Right lobe of liver (tissue), 6 donors: ENCODE results near the gene IL1RAPL1. TPM values are rescaled to one million over a fixed set of nuclear protein-coding genes. Genes with fewer than 3 reads are reported as not detected.

Source experiments
- ATAC-seq, 4 donors: fragments of 200-7000 bp; cut with Tn5 transposase; one replicate each; pipeline ENCODE4 v1.9.1; 2020; ENCODE audit warnings: mild to moderate bottlenecking in 4 of 4, moderate library complexity in 4 of 4
- DNase-seq, 3 donors: peaks; one replicate each; pipeline ENCODE4 v3.0.0-alpha.2; 2020
- H3K27ac ChIP-seq, 3 donors: fragments of 200-600 bp; one replicate each; pipeline ENCODE4 v1.8.0; 2022
- H3K27me3 ChIP-seq, 2 donors: fragments of 200-600 bp; one replicate each; pipeline ENCODE4 v1.8.0; 2022
- H3K36me3 ChIP-seq, 4 donors: fragments of 200-600 bp; sonication (generic) in 1 of 4; one replicate each; pipeline versions ENCODE4 v1.5.1 to v1.8.0; 2017 to 2022; ENCODE audit warnings: control low read depth in 1 of 4
- H3K4me1 ChIP-seq, 4 donors: fragments of 200-600 bp; sonication (generic) in 1 of 4; one replicate each; pipeline versions ENCODE4 v1.5.1 to v1.8.0; 2017 to 2022; ENCODE audit warnings: control low read depth in 1 of 4
- H3K4me3 ChIP-seq, 3 donors: fragments of 200-600 bp; one replicate each; pipeline ENCODE4 v1.8.0; 2022
- H3K9me3 ChIP-seq, 4 donors: fragments of 200-600 bp; sonication (generic) in 1 of 4; one replicate each; pipeline versions ENCODE4 v1.5.1 to v1.8.0; 2017 to 2022; ENCODE audit warnings: control low read depth in 1 of 4
- CTCF ChIP-seq, 4 donors: fragments of 200-600 bp in 3 of 4; fragments of 450-650 bp in 1 of 4; IDR thresholded peaks; one replicate each; pipeline versions ENCODE4 v1.5.1 to v1.8.0; 2016 to 2022; ENCODE audit warnings: antibody characterized with exemption in 4 of 4, mild to moderate bottlenecking in 2 of 4
- POLR2A ChIP-seq: fragments of 450-650 bp; IDR thresholded peaks from one replicate; pipeline ENCODE4 v1.6.1; 2017; ENCODE audit warnings: antibody characterized with exemption, mild to moderate bottlenecking
- WGBS: methylation state at CpG from one replicate; pipeline ENCODE4 v1.1.6; 2018; ENCODE audit warnings: low coverage, low lambda C conversion rate; ENCODE audit not compliant: insufficient coverage; ENCODE audit errors: missing lambda C conversion rate; 5-methylcytosine and 5-hydroxymethylcytosine counted together
- intact Hi-C, 2 donors: fragments of 100-400 bp; cut with DNase I; formaldehyde crosslinking; loops; one replicate each; pipeline versions ENCODE4 v1.11.2 to v1.14.1; 2022
- total RNA-seq, 6 experiments: library from RNA; depleted of rRNA in 2 of 6; stranded (reverse); fragments of >200 nt in 2 of 6; fragmentation: NEBNext Ultra II Directional in 3 of 6; extraction: Animal tissue kit (Norgen Biotek cat#: 25700) in 3 of 6; gene quantifications; one replicate each; pipeline versions ENCODE4 v1.1.0 to v1.2.4, GENCODE V29; 2016 to 2023
- donor health status: DM: no; HTN: yes; CAD: no.
- donor health status: DM: no; HTN: no; CAD: no.
- donor health status: DM: no; HTN: no; CAD: no.
- donor health status: DM: no; HTN: yes; CAD: no.
- donor health status: DM: no; HTN: yes; CAD: no.

The IL1RAPL1 gene
- total RNA-seq, 6 experiments from 2014 or later, result not detected

GRCh38 chrX:29453333-29453732 lies 866.1 kb downstream of the IL1RAPL1 start:
- Histone ChIP-seq H3K9me3 (no peaks in the 10 kb centered on the region), H3K4me3 (no peak overlapping the region), H3K27ac (no peak overlapping the region), H3K4me1 (no peaks in the 10 kb centered on the region), H3K27me3 (no peaks in the 10 kb centered on the region), H3K36me3 (no peaks in the 10 kb centered on the region)
- DNase-seq, result no peak
- 39% methylated on average over 5 of the region's 5 CpGs for WGBS
- no peak for TF ChIP-seq POLR2A
- no peak for TF ChIP-seq CTCF (IDR thresholded peaks at IDR 0.05)
- intact Hi-C loops, result no loop called here
- no peak for ATAC-seq

- H3K36me3 ChIP-seq, result no peaks in the 10 kb centered on the region
- no peaks in the 10 kb centered on the region for H3K4me1 ChIP-seq
- intact Hi-C loops, result no loop called here
- TF ChIP-seq CTCF (IDR thresholded peaks at IDR 0.05), result no peak
- no peak for TF ChIP-seq POLR2A
- no peak overlapping the region for H3K27ac ChIP-seq
- WGBS, result 32% methylated on average over 3 of the region's 3 CpGs
- H3K9me3 ChIP-seq, result no peaks in the 10 kb centered on the region
- H3K4me3 ChIP-seq, result no peak overlapping the region
- ATAC-seq (no peak), DNase-seq (no peak)
- H3K27me3 ChIP-seq, result no peaks in the 10 kb centered on the region
Measured at GRCh38 chrX:29455702-29456101, 868.5 kb downstream of the IL1RAPL1 start.

GRCh38 chrX:29461039-29461438 lies 873.8 kb downstream of the IL1RAPL1 start:
- no peak for DNase-seq
- 68% methylated on average over 2 of the region's 2 CpGs for WGBS
- no peak for ATAC-seq

GRCh38 chrX:29466456-29466855 lies 879.2 kb downstream of the IL1RAPL1 start:
- Histone ChIP-seq H3K4me1 (no peaks in the 10 kb centered on the region), H3K9me3 (no peaks in the 10 kb centered on the region), H3K27ac (no peak overlapping the region), H3K36me3 (no peaks in the 10 kb centered on the region), H3K4me3 (no peak overlapping the region), H3K27me3 (no peaks in the 10 kb centered on the region)
- no peak for TF ChIP-seq POLR2A
- no peak for TF ChIP-seq CTCF (IDR thresholded peaks at IDR 0.05)
- DNase-seq (no peak), ATAC-seq (no peak)
- intact Hi-C loops, result no loop called here
- 37% methylated on average over 2 of the region's 2 CpGs for WGBS

More at GRCh38 chrX:29461039-29461438, 873.8 kb downstream of the IL1RAPL1 start:
- Histone ChIP-seq H3K27ac (no peak overlapping the region), H3K9me3 (no peaks in the 10 kb centered on the region), H3K27me3 (no peaks in the 10 kb centered on the region), H3K36me3 (no peaks in the 10 kb centered on the region), H3K4me3 (no peak overlapping the region), H3K4me1 (no peaks in the 10 kb centered on the region)
- TF ChIP-seq CTCF (IDR thresholded peaks at IDR 0.05) (no peak), POLR2A (no peak)
- intact Hi-C loops, result no loop called here

DNA sequence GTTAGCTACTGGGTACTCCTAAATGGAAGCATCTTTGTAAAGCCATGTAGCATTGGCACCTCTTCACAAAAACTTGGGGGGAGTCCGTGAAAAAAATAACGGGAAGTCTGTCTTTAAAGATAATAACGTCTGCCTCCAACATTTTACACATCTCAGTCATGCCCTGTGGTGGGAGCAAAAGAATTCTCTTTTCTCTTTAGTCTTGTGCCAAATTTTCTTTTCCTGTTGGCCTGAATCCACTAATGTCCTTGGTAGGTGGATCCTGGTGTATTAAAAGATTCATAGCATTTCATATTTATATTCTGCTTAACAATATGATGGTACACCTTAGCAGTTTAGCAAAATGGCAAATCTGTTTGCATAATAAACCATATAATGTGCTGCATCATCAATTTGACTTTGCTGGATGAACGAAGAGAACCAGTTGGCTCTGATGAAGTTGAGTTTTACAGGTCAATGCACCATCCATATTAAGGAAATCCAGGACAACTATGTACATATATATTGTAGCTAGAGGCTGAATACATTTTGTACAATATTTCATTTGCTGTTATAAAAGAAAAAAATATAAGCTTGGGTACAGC lies 881.8 kb downstream of the IL1RAPL1 start:
- TF ChIP-seq CTCF (IDR thresholded peaks at IDR 0.05), result no peak
- TF ChIP-seq POLR2A, result no peak
- Histone ChIP-seq H3K4me3 (no peak overlapping the region), H3K4me1 (no peaks in the 10 kb centered on the region), H3K9me3 (no peaks in the 10 kb centered on the region), H3K27ac (no peak overlapping the region), H3K27me3 (no peaks in the 10 kb centered on the region), H3K36me3 (no peaks in the 10 kb centered on the region)
- DNase-seq (no peak), ATAC-seq (no peak)
- 27% methylated on average over 4 of the region's 4 CpGs for WGBS
- intact Hi-C loops, result no loop called here
